Tibial artery (tissue), 4 donors: Measurements from ENCODE around the gene GIPC2.

Source experiments
- DNase-seq, 2 donors: peaks; one replicate each; pipeline ENCODE4 v3.0.0-alpha.2; 2019
- H3K27ac ChIP-seq, 2 donors: fragments of 200-600 bp; sonication (generic) in 1 of 2; 1 replicate in 1 of 2; 2 replicates in 1 of 2; pipeline ENCODE4 v1.5.1; 2018 to 2019; ENCODE audit warnings: mild to moderate bottlenecking in 1 of 2
- H3K27me3 ChIP-seq, 2 donors: fragments of 200-600 bp; sonication (generic) in 1 of 2; one replicate each; pipeline versions ENCODE4 v1.5.1 to v1.6.0; 2016 to 2019
- H3K36me3 ChIP-seq, 3 donors: fragments of 200-600 bp; sonication (generic) in 2 of 3; one replicate each; pipeline ENCODE4 v1.5.1; 2016 to 2019; ENCODE audit warnings: mild to moderate bottlenecking in 2 of 3
- H3K4me1 ChIP-seq, 4 donors: fragments of 200-600 bp; sonication (generic) in 2 of 4; 1 replicate in 3 of 4; 2 replicates in 1 of 4; pipeline ENCODE4 v1.5.1; 2016 to 2019
- H3K4me3 ChIP-seq, 2 donors: fragments of 200-600 bp; sonication (generic) in 1 of 2; 1 replicate in 1 of 2; 2 replicates in 1 of 2; pipeline ENCODE4 v1.5.1; 2018 to 2019; ENCODE audit warnings: mild to moderate bottlenecking in 2 of 2
- H3K9me3 ChIP-seq, 3 donors: fragments of 200-600 bp; sonication (generic) in 1 of 3; one replicate each; pipeline ENCODE4 v1.5.1; 2016 to 2019
- CTCF ChIP-seq, 2 experiments: fragments of 200-600 bp in 1 of 2; fragments of 450-650 bp in 1 of 2; IDR thresholded peaks; one replicate each; pipeline ENCODE4 v1.5.1; 2017 to 2019; ENCODE audit warnings: antibody characterized with exemption in 2 of 2, mild to moderate bottlenecking in 1 of 2, moderate library complexity in 1 of 2
- intact Hi-C: fragments of 100-400 bp; cut with DNase I; formaldehyde crosslinking; loops from one replicate; pipeline ENCODE4 v1.15.0; 2023; ENCODE audit warnings: low total_unique reads

The GIPC2 gene

GRCh38 chr1:78132174-78132947, 86.6 kb downstream of the GIPC2 start:
- H3K27me3 ChIP-seq: no peaks in the 10 kb centered on the region
- intact Hi-C loops: no loop called here
- DNase-seq: no peak
- H3K4me1 ChIP-seq: no peaks in the 10 kb centered on the region
- H3K9me3 ChIP-seq: no peaks in the 10 kb centered on the region
- no peak overlapping the region for H3K4me3 ChIP-seq
- no peak overlapping the region for H3K27ac ChIP-seq
- H3K36me3 ChIP-seq: no peaks in the 10 kb centered on the region
- no peak for TF ChIP-seq CTCF (IDR thresholded peaks at IDR 0.05)

- intact Hi-C loops: no loop called here
- Histone ChIP-seq H3K4me3 (no peak overlapping the region), H3K27me3 (no peaks in the 10 kb centered on the region), H3K36me3 (no peaks in the 10 kb centered on the region), H3K9me3 (no peaks in the 10 kb centered on the region), H3K4me1 (no peaks in the 10 kb centered on the region), H3K27ac (no peak overlapping the region)
- no peak for TF ChIP-seq CTCF (IDR thresholded peaks at IDR 0.05)
- no peak for DNase-seq
Observed at GRCh38 chr1:78132948-78133322, 87.2 kb downstream of the GIPC2 start.

- H3K4me3 ChIP-seq: no peak overlapping the region
- TF ChIP-seq CTCF (IDR thresholded peaks at IDR 0.05): no peak
- no peaks in the 10 kb centered on the region for H3K9me3 ChIP-seq
- H3K36me3 ChIP-seq: no peaks in the 10 kb centered on the region
- intact Hi-C loops: no loop called here
- no peaks in the 10 kb centered on the region for H3K4me1 ChIP-seq
- DNase-seq: no peak
- no peaks in the 10 kb centered on the region for H3K27me3 ChIP-seq
- H3K27ac ChIP-seq: no peak overlapping the region
Observed at GRCh38 chr1:78136680-78137079, 90.9 kb downstream of the GIPC2 start.

- intact Hi-C loops: loop anchor here (10.0 kb wide), 1 partner anchor 533 kb away; no protein-coding TSS in a partner anchor
- Histone ChIP-seq H3K27me3 (no peaks in the 10 kb centered on the region), H3K9me3 (no peaks in the 10 kb centered on the region), H3K27ac (no peak overlapping the region), H3K4me1 (no peaks in the 10 kb centered on the region), H3K36me3 (no peaks in the 10 kb centered on the region), H3K4me3 (no peak overlapping the region)
- no peak for DNase-seq
- TF ChIP-seq CTCF (IDR thresholded peaks at IDR 0.05): no peak
Observed at GRCh38 chr1:78141531-78142231, 95.9 kb downstream of the GIPC2 start.

GRCh38 chr1:78142736-78143135, 97.0 kb downstream of the GIPC2 start:
- intact Hi-C loops: loop anchor here (10.0 kb wide), 1 partner anchor 532 kb away; no protein-coding TSS in a partner anchor
- no peaks in the 10 kb centered on the region for H3K36me3 ChIP-seq
- H3K27ac ChIP-seq: no peak overlapping the region
- no peaks in the 10 kb centered on the region for H3K9me3 ChIP-seq
- H3K4me1 ChIP-seq: no peaks in the 10 kb centered on the region
- no peak overlapping the region for H3K4me3 ChIP-seq
- no peak for DNase-seq
- TF ChIP-seq CTCF (IDR thresholded peaks at IDR 0.05): no peak
- H3K27me3 ChIP-seq: peaks cover 0 to 3% of the 10 kb centered on the region in 2 donors
